ENCODE measurements around the gene MYL5. TPM values are rescaled to one million over a fixed set of nuclear protein-coding genes. Genes with fewer than 3 reads are reported as not detected.
"Not testable (repeated sequence)": the region's sequence is repeated elsewhere in the genome, so short reads cannot be mapped to it uniquely, and the experiment has no call there.

MYL5 gene
- polyA plus RNA-seq, 3 donors = 21.6 to 23.2 (median 22.7) TPM

GRCh38 chr4:635066-635835 is 39.1 kb upstream of the MYL5 start:
- DNase-seq = not testable (repeated sequence)

- no peak for DNase-seq
Measured at GRCh38 chr4:635851-636627, 38.3 kb upstream of the MYL5 start.

GRCh38 chr4:636628-637159 is 37.6 kb upstream of the MYL5 start:
- DNase-seq = no peak

GRCh38 chr4:637536-638280 is 36.6 kb upstream of the MYL5 start:
- DNase-seq = peak; percentile 55

- DNase-seq = not testable (repeated sequence)
Measured at GRCh38 chr4:642366-642765, 32.0 kb upstream of the MYL5 start.

- DNase-seq = no peak
Measured at GRCh38 chr4:646460-646859, 27.9 kb upstream of the MYL5 start.

- no peak for DNase-seq
Measured at GRCh38 chr4:647481-647880, 26.9 kb upstream of the MYL5 start.

- DNase-seq = peak; percentile 56
Measured at GRCh38 chr4:648579-649292, 25.6 kb upstream of the MYL5 start.

- no peak for DNase-seq
Measured at GRCh38 chr4:649293-649625, 25.1 kb upstream of the MYL5 start.

- DNase-seq = no peak
Measured at GRCh38 chr4:649751-650310, 24.5 kb upstream of the MYL5 start.

- DNase-seq = no peak
Measured at GRCh38 chr4:650461-650860, 23.9 kb upstream of the MYL5 start.

GRCh38 chr4:650951-651883 is 23.1 kb upstream of the MYL5 start:
- DNase-seq = no peak

- DNase-seq = no peak
Measured at GRCh38 chr4:651884-652642, 22.3 kb upstream of the MYL5 start.

GRCh38 chr4:653080-653821 is 21.1 kb upstream of the MYL5 start:
- no peak for DNase-seq

- no peak for DNase-seq
Measured at GRCh38 chr4:653831-654502, 20.4 kb upstream of the MYL5 start.

GRCh38 chr4:654503-654845 is 19.9 kb upstream of the MYL5 start:
- DNase-seq = no peak

- no peak for DNase-seq
Measured at GRCh38 chr4:654871-655463, 19.4 kb upstream of the MYL5 start.

All from renal pelvis (tissue), 4 donors.